ENCODE results near the gene SUCLG2.

GRCh38 chr3:67647390-67647878 is 7.0 kb downstream of the SUCLG2 start:
- TF ChIP-seq, protein P1, sequence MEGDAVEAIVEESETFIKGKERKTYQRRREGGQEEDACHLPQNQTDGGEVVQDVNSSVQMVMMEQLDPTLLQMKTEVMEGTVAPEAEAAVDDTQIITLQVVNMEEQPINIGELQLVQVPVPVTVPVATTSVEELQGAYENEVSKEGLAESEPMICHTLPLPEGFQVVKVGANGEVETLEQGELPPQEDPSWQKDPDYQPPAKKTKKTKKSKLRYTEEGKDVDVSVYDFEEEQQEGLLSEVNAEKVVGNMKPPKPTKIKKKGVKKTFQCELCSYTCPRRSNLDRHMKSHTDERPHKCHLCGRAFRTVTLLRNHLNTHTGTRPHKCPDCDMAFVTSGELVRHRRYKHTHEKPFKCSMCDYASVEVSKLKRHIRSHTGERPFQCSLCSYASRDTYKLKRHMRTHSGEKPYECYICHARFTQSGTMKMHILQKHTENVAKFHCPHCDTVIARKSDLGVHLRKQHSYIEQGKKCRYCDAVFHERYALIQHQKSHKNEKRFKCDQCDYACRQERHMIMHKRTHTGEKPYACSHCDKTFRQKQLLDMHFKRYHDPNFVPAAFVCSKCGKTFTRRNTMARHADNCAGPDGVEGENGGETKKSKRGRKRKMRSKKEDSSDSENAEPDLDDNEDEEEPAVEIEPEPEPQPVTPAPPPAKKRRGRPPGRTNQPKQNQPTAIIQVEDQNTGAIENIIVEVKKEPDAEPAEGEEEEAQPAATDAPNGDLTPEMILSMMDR (IDR thresholded peaks at IDR 0.05; ENCODE audit: low read length), result no peak
- TF ChIP-seq EZH2 (optimal IDR thresholded peaks at IDR 0.05; ENCODE audit: low read depth, low read length) (no peak), EZH2phosphoT487 (IDR thresholded peaks at IDR 0.05; ENCODE audit: low read length) (no peak)

Data from MM.1S (cell line).